HCT116 (cell line): Measurements from ENCODE around the gene TMEM26. TPM values are rescaled to one million over a fixed set of nuclear protein-coding genes. Genes with fewer than 3 reads are reported as not detected.

Source experiments
- ATAC-seq: fragments of 200-7000 bp; cut with Tn5 transposase; 2 replicates; pipeline ENCODE4 v1.9.1; 2020; ENCODE audit warnings: mild to moderate bottlenecking, moderate library complexity
- BruUV-seq: library from RNA; stranded (reverse); fragments of 400-500 nt; replicated peaks from 2 replicates; lab custom pipeline; 2021; lab: Mats Ljungman, UMichigan
- CTCF ChIA-PET: fragments of 300-600 bp; sonication (Branson Sonifier 250); formaldehyde crosslinking; loops from one replicate; lab custom pipeline; 2021; ENCODE audit warnings: antibody characterized with exemption; lab: Charles Lee
- POLR2A ChIA-PET: fragments of 300-600, 350-600 bp; sonication (Branson Sonifier 250); formaldehyde crosslinking; loops from one replicate; lab custom pipeline; 2021; ENCODE audit warnings: antibody characterized with exemption; lab: Charles Lee
- RAD21 ChIA-PET, 2 experiments: fragments of 300-600 bp; sonication (Branson Sonifier 250); formaldehyde crosslinking; loops; one replicate each; lab custom pipeline; 2023; ENCODE audit warnings: low total read pairs in 2 of 2; ENCODE audit not compliant: uncharacterized antibody in 2 of 2, unreplicated experiment in 2 of 2, low non-redundant PET in 1 of 2; lab: Charles Lee
- DNase-seq: peaks from one replicate; pipeline ENCODE4 v3.0.0-alpha.2; 2010; ENCODE audit warnings: low read depth, low spot score
- H2AFZ ChIP-seq: fragments of 200-600 bp; shearing (Covaris generic), sonication (generic); 2 replicates; pipeline ENCODE4 v1.6.1; 2017; ENCODE audit warnings: low read depth, mixed run types, mixed read lengths, antibody characterized with exemption, low read length; ENCODE audit not compliant: poor library complexity, severe bottlenecking
- H3K27ac ChIP-seq: 2 replicates; pipeline ENCODE4 v1.5.1; 2012; ENCODE audit warnings: low read depth, low read length
- H3K27me3 ChIP-seq: fragments of 200-600 bp; sonication (generic); 2 replicates; pipeline ENCODE4 v1.6.1; 2016; ENCODE audit warnings: mixed run types, low read length, mixed read lengths; ENCODE audit not compliant: insufficient read depth
- H3K36me3 ChIP-seq, 2 experiments: fragments of 200-500 bp in 1 of 2; fragments of 200-600 bp in 1 of 2; sonication (Bioruptor generic) in 1 of 2; sonication (generic) in 1 of 2; 2 replicates each; pipeline versions ENCODE4 v1.5.1 to v1.6.1; 2014 to 2016; ENCODE audit warnings: low read length in 2 of 2, inconsistent platforms in 1 of 2, mixed read lengths in 1 of 2, mixed run types in 1 of 2; ENCODE audit not compliant: insufficient read depth in 2 of 2, control insufficient read depth in 1 of 2
- H3K4me1 ChIP-seq, 2 experiments: fragments of 200-600 bp in 1 of 2; sonication (generic) in 1 of 2; 2 replicates each; pipeline versions ENCODE4 v1.5.1 to v1.6.1; 2012 to 2017; ENCODE audit warnings: low read length in 2 of 2, inconsistent platforms in 1 of 2, mild to moderate bottlenecking in 1 of 2, mixed read lengths in 1 of 2, mixed run types in 1 of 2, moderate library complexity in 1 of 2; ENCODE audit not compliant: insufficient read depth in 2 of 2, control insufficient read depth in 1 of 2
- H3K4me2 ChIP-seq: fragments of 200-600 bp; sonication (generic); 2 replicates; pipeline ENCODE4 v1.6.1; 2017; ENCODE audit warnings: mixed run types, low read length, mixed read lengths
- H3K4me3 ChIP-seq, 2 experiments: fragments of 200-600 bp in 1 of 2; sonication (generic) in 1 of 2; replicated peaks in 1 of 2; 2 replicates each; pipeline ENCODE4 v1.5.1; 2011 to 2016; ENCODE audit warnings: low read length in 2 of 2, control low read depth in 1 of 2, low read depth in 1 of 2, mild to moderate bottlenecking in 1 of 2, mixed read lengths in 1 of 2, mixed run types in 1 of 2
- H3K79me2 ChIP-seq: fragments of 200-600 bp; sonication (generic); 2 replicates; pipeline ENCODE4 v1.6.1; 2017; ENCODE audit warnings: mild to moderate bottlenecking, mixed run types, low read length, moderate library complexity, mixed read lengths; ENCODE audit not compliant: insufficient read depth
- H3K9ac ChIP-seq: fragments of 200-600 bp; sonication (generic); 2 replicates; pipeline ENCODE4 v1.6.1; 2016; ENCODE audit warnings: low read length, mixed read lengths
- H3K9me2 ChIP-seq: fragments of 200-600 bp; sonication (generic), shearing (Covaris generic); 2 replicates; pipeline ENCODE4 v1.6.1; 2017; ENCODE audit warnings: mixed run types, mild to moderate bottlenecking, moderate library complexity; ENCODE audit not compliant: insufficient read depth
- H3K9me3 ChIP-seq, 2 experiments: fragments of 200-500 bp in 1 of 2; fragments of 200-600 bp in 1 of 2; sonication (Bioruptor generic) in 1 of 2; sonication (generic) in 1 of 2; 2 replicates each; pipeline ENCODE4 v1.6.1; 2014 to 2017; ENCODE audit warnings: low read length in 2 of 2, mixed read lengths in 2 of 2, inconsistent platforms in 1 of 2, low read depth in 1 of 2, mild to moderate bottlenecking in 1 of 2, mixed run types in 1 of 2, moderate library complexity in 1 of 2; ENCODE audit not compliant: control insufficient read depth in 1 of 2, insufficient read depth in 1 of 2
- H4K20me1 ChIP-seq: fragments of 200-600 bp; sonication (generic), shearing (Covaris generic); 2 replicates; pipeline ENCODE4 v1.6.1; 2017; ENCODE audit warnings: mixed run types, mild to moderate bottlenecking, moderate library complexity; ENCODE audit not compliant: insufficient read depth
- CEBPB ChIP-seq: IDR thresholded peaks from 2 replicates; pipeline ENCODE4 v1.6.1; 2012; ENCODE audit warnings: low read depth
- EGR1 ChIP-seq: IDR thresholded peaks from 2 replicates; pipeline ENCODE4 v1.6.1; 2012; ENCODE audit warnings: low read depth
- ELF1 ChIP-seq: IDR thresholded peaks from 2 replicates; pipeline ENCODE4 v1.6.1; 2012; ENCODE audit warnings: low read depth, borderline replicate concordance
- EZH2 ChIP-seq: fragments of 200-600 bp; sonication (generic); IDR thresholded peaks from 2 replicates; pipeline ENCODE4 v1.6.1; 2017; ENCODE audit warnings: antibody characterized with exemption, mixed run types
- EZH2phosphoT487 ChIP-seq: fragments of 200-600 bp; IDR thresholded peaks from 2 replicates; pipeline ENCODE4 v1.6.1; 2018; ENCODE audit warnings: antibody characterized with exemption, borderline replicate concordance
- FOSL1 ChIP-seq: IDR thresholded peaks from 2 replicates; pipeline ENCODE4 v1.6.1; 2012; ENCODE audit warnings: low read depth
- POLR2A ChIP-seq: IDR thresholded peaks from 2 replicates; pipeline ENCODE4 v1.7.0; 2011; ENCODE audit warnings: borderline replicate concordance; ENCODE audit not compliant: insufficient read depth, insufficient read length; ENCODE audit errors: extremely low read depth
- RAD21 ChIP-seq: IDR thresholded peaks from 2 replicates; pipeline ENCODE4 v1.6.1; 2012; ENCODE audit warnings: low read depth, mild to moderate bottlenecking
- SIN3A ChIP-seq: IDR thresholded peaks from 2 replicates; pipeline ENCODE4 v1.6.1; 2012; ENCODE audit warnings: low read depth
- SP1 ChIP-seq: IDR thresholded peaks from 2 replicates; pipeline ENCODE4 v1.6.1; 2012; ENCODE audit warnings: low read depth
- SRF ChIP-seq: IDR thresholded peaks from 2 replicates; pipeline ENCODE4 v1.6.1; 2012; ENCODE audit warnings: low read depth
- TCF7L2 ChIP-seq: IDR thresholded peaks from 2 replicates; pipeline ENCODE4 v1.7.0; 2011; ENCODE audit warnings: borderline replicate concordance, inconsistent platforms; ENCODE audit not compliant: insufficient read depth, insufficient read length; ENCODE audit errors: extremely low read depth
- YY1 ChIP-seq: IDR thresholded peaks from 2 replicates; pipeline ENCODE4 v1.6.1; 2011; ENCODE audit warnings: low read length, low read depth, moderate library complexity, mild to moderate bottlenecking; ENCODE audit not compliant: insufficient replicate concordance; ENCODE audit errors: extremely low read depth
- ZFX ChIP-seq: fragments of 450-650 bp; IDR thresholded peaks from 2 replicates; pipeline ENCODE4 v1.6.1; 2017
- ZNF274 ChIP-seq: fragments of 200-500 bp; sonication (Bioruptor generic); IDR thresholded peaks from 2 replicates; pipeline ENCODE4 v1.6.1; 2014; ENCODE audit warnings: mild to moderate bottlenecking, low read depth, low read length, inconsistent platforms
- intact Hi-C: fragments of 100-400 bp; cut with micrococcal nuclease; formaldehyde crosslinking; loops from 2 replicates; pipeline ENCODE4 v1.10.0; 2022
- total RNA-seq: library from RNA; stranded (reverse); gene quantifications from one replicate; pipeline ENCODE4 v1.2.1, GENCODE V29; 2021; ENCODE audit not compliant: unreplicated experiment
- TF ChIP-seq, protein P1 (sequence below), 3 experiments: fragments of 200-600 bp in 1 of 3; sonication (generic) in 1 of 3; IDR thresholded peaks in 2 of 3; conservative IDR thresholded peaks in 1 of 3; 2 replicates each; pipeline ENCODE4 v1.5.1; 2012 to 2017; ENCODE audit warnings: low read depth in 2 of 3, low read length in 2 of 3, antibody characterized with exemption in 1 of 3, borderline replicate concordance in 1 of 3, control low read depth in 1 of 3, mild to moderate bottlenecking in 1 of 3, mixed read lengths in 1 of 3, mixed run types in 1 of 3, moderate library complexity in 1 of 3; ENCODE audit not compliant: insufficient read depth in 1 of 3
- TF ChIP-seq, protein P2 (sequence below): IDR thresholded peaks from 2 replicates; pipeline ENCODE4 v1.6.1; 2012; ENCODE audit warnings: low read depth
- TF ChIP-seq, protein P3 (sequence below): IDR thresholded peaks from 2 replicates; pipeline ENCODE4 v1.6.1; 2012

TMEM26 gene
- total RNA-seq, 1 experiment from 2014 or later = not detected

DNA sequence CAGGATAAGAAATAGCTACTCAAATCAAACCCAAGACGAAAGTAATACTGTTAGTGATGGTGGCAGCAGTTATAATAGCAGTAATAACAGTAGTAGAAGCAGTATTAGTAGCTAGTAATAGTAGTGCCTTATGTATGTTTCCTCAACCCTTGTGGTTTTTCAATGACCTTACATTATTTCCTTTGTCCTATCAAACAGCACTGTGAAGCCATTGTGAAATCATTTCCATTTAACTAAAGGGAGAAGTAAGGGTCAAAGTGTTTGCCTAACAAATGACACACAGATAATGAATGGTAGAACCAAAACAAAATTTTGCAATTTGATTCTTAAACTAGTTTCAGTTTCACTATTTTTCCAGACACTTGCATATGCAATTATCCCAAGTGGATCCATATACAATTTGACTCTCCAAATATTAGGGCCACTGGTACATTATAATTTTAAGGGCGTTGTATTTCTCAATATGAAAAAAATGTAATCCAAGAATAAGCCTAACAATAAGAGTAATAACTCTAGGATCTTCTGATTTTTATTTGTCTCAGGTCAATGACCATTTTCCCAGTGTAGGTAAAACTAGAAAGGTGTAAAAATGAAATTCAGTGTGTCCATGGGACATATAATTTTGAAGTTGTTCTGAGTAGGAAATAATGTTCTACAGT, 33.7 kb upstream of the TMEM26 start:
- Histone ChIP-seq H3K27me3 (no peaks in the 10 kb centered on the region), H3K27ac (no peak overlapping the region), H3K9me2 (no peaks in the 10 kb centered on the region), H3K79me2 (no peaks in the 10 kb centered on the region), H3K36me3 (no peaks in the 10 kb centered on the region), H3K9me3 (no peaks in the 10 kb centered on the region), H3K9ac (no peak overlapping the region), H2AFZ (no peak overlapping the region), H4K20me1 (no peaks in the 10 kb centered on the region), H3K4me2 (no peak overlapping the region), H3K4me1 (no peaks in the 10 kb centered on the region), H3K4me3 (no peak overlapping the region)
- DNase-seq = no peak
- no peak for ATAC-seq
- RAD21 ChIA-PET = no interaction called here
- intact Hi-C loops = no loop called here
- TF ChIP-seq RAD21 = no peak
- no peak for TF ChIP-seq ZNF274
- no peak for TF ChIP-seq EGR1
- TF ChIP-seq EZH2phosphoT487 = no peak
- TF ChIP-seq, protein P1, sequence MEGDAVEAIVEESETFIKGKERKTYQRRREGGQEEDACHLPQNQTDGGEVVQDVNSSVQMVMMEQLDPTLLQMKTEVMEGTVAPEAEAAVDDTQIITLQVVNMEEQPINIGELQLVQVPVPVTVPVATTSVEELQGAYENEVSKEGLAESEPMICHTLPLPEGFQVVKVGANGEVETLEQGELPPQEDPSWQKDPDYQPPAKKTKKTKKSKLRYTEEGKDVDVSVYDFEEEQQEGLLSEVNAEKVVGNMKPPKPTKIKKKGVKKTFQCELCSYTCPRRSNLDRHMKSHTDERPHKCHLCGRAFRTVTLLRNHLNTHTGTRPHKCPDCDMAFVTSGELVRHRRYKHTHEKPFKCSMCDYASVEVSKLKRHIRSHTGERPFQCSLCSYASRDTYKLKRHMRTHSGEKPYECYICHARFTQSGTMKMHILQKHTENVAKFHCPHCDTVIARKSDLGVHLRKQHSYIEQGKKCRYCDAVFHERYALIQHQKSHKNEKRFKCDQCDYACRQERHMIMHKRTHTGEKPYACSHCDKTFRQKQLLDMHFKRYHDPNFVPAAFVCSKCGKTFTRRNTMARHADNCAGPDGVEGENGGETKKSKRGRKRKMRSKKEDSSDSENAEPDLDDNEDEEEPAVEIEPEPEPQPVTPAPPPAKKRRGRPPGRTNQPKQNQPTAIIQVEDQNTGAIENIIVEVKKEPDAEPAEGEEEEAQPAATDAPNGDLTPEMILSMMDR (IDR thresholded peaks at IDR 0.05 in 2 of 3, conservative IDR thresholded peaks at IDR 0.05 in 1 of 3; ENCODE audit: borderline replicate concordance in 1 of 3, insufficient read depth in 1 of 3, low read depth in 2 of 3, low read length in 2 of 3) = no peak
- no peak for TF ChIP-seq FOSL1
- TF ChIP-seq SRF = no peak
- TF ChIP-seq, protein P2, sequence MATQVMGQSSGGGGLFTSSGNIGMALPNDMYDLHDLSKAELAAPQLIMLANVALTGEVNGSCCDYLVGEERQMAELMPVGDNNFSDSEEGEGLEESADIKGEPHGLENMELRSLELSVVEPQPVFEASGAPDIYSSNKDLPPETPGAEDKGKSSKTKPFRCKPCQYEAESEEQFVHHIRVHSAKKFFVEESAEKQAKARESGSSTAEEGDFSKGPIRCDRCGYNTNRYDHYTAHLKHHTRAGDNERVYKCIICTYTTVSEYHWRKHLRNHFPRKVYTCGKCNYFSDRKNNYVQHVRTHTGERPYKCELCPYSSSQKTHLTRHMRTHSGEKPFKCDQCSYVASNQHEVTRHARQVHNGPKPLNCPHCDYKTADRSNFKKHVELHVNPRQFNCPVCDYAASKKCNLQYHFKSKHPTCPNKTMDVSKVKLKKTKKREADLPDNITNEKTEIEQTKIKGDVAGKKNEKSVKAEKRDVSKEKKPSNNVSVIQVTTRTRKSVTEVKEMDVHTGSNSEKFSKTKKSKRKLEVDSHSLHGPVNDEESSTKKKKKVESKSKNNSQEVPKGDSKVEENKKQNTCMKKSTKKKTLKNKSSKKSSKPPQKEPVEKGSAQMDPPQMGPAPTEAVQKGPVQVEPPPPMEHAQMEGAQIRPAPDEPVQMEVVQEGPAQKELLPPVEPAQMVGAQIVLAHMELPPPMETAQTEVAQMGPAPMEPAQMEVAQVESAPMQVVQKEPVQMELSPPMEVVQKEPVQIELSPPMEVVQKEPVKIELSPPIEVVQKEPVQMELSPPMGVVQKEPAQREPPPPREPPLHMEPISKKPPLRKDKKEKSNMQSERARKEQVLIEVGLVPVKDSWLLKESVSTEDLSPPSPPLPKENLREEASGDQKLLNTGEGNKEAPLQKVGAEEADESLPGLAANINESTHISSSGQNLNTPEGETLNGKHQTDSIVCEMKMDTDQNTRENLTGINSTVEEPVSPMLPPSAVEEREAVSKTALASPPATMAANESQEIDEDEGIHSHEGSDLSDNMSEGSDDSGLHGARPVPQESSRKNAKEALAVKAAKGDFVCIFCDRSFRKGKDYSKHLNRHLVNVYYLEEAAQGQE = no peak
- TF ChIP-seq POLR2A = no peak
- TF ChIP-seq YY1 = no peak
- no peak for TF ChIP-seq EZH2
- TF ChIP-seq SIN3A = no peak
- TF ChIP-seq CEBPB = no peak
- no peak for TF ChIP-seq ZFX
- TF ChIP-seq TCF7L2 = no peak
- no peak for TF ChIP-seq ELF1
- TF ChIP-seq, protein P3, sequence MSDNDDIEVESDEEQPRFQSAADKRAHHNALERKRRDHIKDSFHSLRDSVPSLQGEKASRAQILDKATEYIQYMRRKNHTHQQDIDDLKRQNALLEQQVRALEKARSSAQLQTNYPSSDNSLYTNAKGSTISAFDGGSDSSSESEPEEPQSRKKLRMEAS = no peak
- TF ChIP-seq SP1 = no peak
- no TSS peak for BruUV-seq
- POLR2A ChIA-PET = no interaction called here
- CTCF ChIA-PET = no interaction called here
